ENCODE measurements around the gene XRCC6. TPM values are rescaled to one million over a fixed set of nuclear protein-coding genes. Genes with fewer than 3 reads are reported as not detected.

The XRCC6 gene
- total and polyA plus RNA-seq, 2 donors (not counting 1 experiment from before 2014, with no cell fraction given): 183 to 268 TPM

- no peak for TF ChIP-seq CTCF (conservative IDR thresholded peaks at IDR 0.05 in 1 of 2, IDR thresholded peaks at IDR 0.05 in 1 of 2; ENCODE audit: low read depth in 1 of 2, low read length in 2 of 2)
- TF ChIP-seq EZH2 (IDR thresholded peaks at IDR 0.05; ENCODE audit: low read length, missing control alignments): no peak
- Histone ChIP-seq H2AFZ (ENCODE audit: low read length) (no peak overlapping the region), H3K4me3 (replicated peaks in 1 of 4; ENCODE audit: control extremely low read depth in 1 of 4, insufficient read depth in 1 of 4, low read depth in 3 of 4, low read length in 4 of 4) (no peak overlapping the region), H3K36me3 (ENCODE audit: control insufficient read depth, insufficient read depth, low read length) (peaks cover 27% of the 10 kb centered on the region), H3K27ac (ENCODE audit: insufficient read depth, low read length) (no peak overlapping the region), H3K9ac (ENCODE audit: insufficient read depth, low read length) (no peak overlapping the region), H3K27me3 (ENCODE audit: control insufficient read depth, insufficient read depth, low read length) (no peaks in the 10 kb centered on the region), H3K4me1 (ENCODE audit: control insufficient read depth, extremely low read depth, insufficient read depth, low read length) (peaks cover 10% of the 10 kb centered on the region), H3K9me3 (ENCODE audit: control insufficient read depth, insufficient read depth, low read depth, low read length) (no peaks in the 10 kb centered on the region), H3K4me2 (ENCODE audit: extremely low read depth, insufficient read depth, low read length) (no peak overlapping the region), H4K20me1 (ENCODE audit: control insufficient read depth, extremely low read depth, insufficient read depth, low read length) (no peaks in the 10 kb centered on the region), H3K79me2 (ENCODE audit: control insufficient read depth, insufficient read depth, low read length) (no peaks in the 10 kb centered on the region)
- DNase-seq (ENCODE audit: low read depth in 2 of 2): no peak
Measured at GRCh38 chr22:41579297-41579996, 41.6 kb upstream of the XRCC6 start.

GRCh38 chr22:41579997-41580355 is 41.1 kb upstream of the XRCC6 start:
- H3K27me3 ChIP-seq (ENCODE audit: control insufficient read depth, insufficient read depth, low read length): no peaks in the 10 kb centered on the region
- no peak overlapping the region for H3K9ac ChIP-seq (ENCODE audit: insufficient read depth, low read length)
- peaks cover 26% of the 10 kb centered on the region for H3K36me3 ChIP-seq (ENCODE audit: control insufficient read depth, insufficient read depth, low read length)
- H3K4me2 ChIP-seq (ENCODE audit: extremely low read depth, insufficient read depth, low read length): no peak overlapping the region
- TF ChIP-seq CTCF (conservative IDR thresholded peaks at IDR 0.05 in 1 of 2, IDR thresholded peaks at IDR 0.05 in 1 of 2; ENCODE audit: low read depth in 1 of 2, low read length in 2 of 2) (no peak), EZH2 (IDR thresholded peaks at IDR 0.05; ENCODE audit: low read length, missing control alignments) (no peak)
- no peak overlapping the region for H3K4me3 ChIP-seq (replicated peaks in 1 of 4; ENCODE audit: control extremely low read depth in 1 of 4, insufficient read depth in 1 of 4, low read depth in 3 of 4, low read length in 4 of 4)
- H3K9me3 ChIP-seq (ENCODE audit: control insufficient read depth, insufficient read depth, low read depth, low read length): no peaks in the 10 kb centered on the region
- DNase-seq (ENCODE audit: low read depth in 2 of 2): no peak
- H2AFZ ChIP-seq (ENCODE audit: low read length): no peak overlapping the region
- peaks cover 4% of the 10 kb centered on the region for H3K4me1 ChIP-seq (ENCODE audit: control insufficient read depth, extremely low read depth, insufficient read depth, low read length)
- H4K20me1 ChIP-seq (ENCODE audit: control insufficient read depth, extremely low read depth, insufficient read depth, low read length): no peaks in the 10 kb centered on the region
- peaks cover 5% of the 10 kb centered on the region for H3K79me2 ChIP-seq (ENCODE audit: control insufficient read depth, insufficient read depth, low read length)
- no peak overlapping the region for H3K27ac ChIP-seq (ENCODE audit: insufficient read depth, low read length)

- no peak for DNase-seq (ENCODE audit: low read depth in 2 of 2)
- H3K9me3 ChIP-seq (ENCODE audit: control insufficient read depth, insufficient read depth, low read depth, low read length): no peaks in the 10 kb centered on the region
- no peaks in the 10 kb centered on the region for H4K20me1 ChIP-seq (ENCODE audit: control insufficient read depth, extremely low read depth, insufficient read depth, low read length)
- H3K27me3 ChIP-seq (ENCODE audit: control insufficient read depth, insufficient read depth, low read length): no peaks in the 10 kb centered on the region
- no peak overlapping the region for H3K9ac ChIP-seq (ENCODE audit: insufficient read depth, low read length)
- TF ChIP-seq EZH2 (IDR thresholded peaks at IDR 0.05; ENCODE audit: low read length, missing control alignments) (no peak), CTCF (conservative IDR thresholded peaks at IDR 0.05 in 1 of 2, IDR thresholded peaks at IDR 0.05 in 1 of 2; ENCODE audit: low read depth in 1 of 2, low read length in 2 of 2) (no peak)
- peaks cover 18% of the 10 kb centered on the region for H3K36me3 ChIP-seq (ENCODE audit: control insufficient read depth, insufficient read depth, low read length)
- no peak overlapping the region for H3K27ac ChIP-seq (ENCODE audit: insufficient read depth, low read length)
- H3K4me1 ChIP-seq (ENCODE audit: control insufficient read depth, extremely low read depth, insufficient read depth, low read length): no peaks in the 10 kb centered on the region
- no peak overlapping the region for H2AFZ ChIP-seq (ENCODE audit: low read length)
- no peak overlapping the region for H3K4me2 ChIP-seq (ENCODE audit: extremely low read depth, insufficient read depth, low read length)
- H3K79me2 ChIP-seq (ENCODE audit: control insufficient read depth, insufficient read depth, low read length): peaks cover 13% of the 10 kb centered on the region
- H3K4me3 ChIP-seq (replicated peaks in 1 of 4; ENCODE audit: control extremely low read depth in 1 of 4, insufficient read depth in 1 of 4, low read depth in 3 of 4, low read length in 4 of 4): no peak overlapping the region
Measured at GRCh38 chr22:41582694-41583093, 38.4 kb upstream of the XRCC6 start.
